SU-DHL-6 (cell line): ENCODE results near the gene TMEM92.

Experiments
- EZH2phosphoT487 ChIP-seq: fragments of 200-600 bp; sonication (generic), shearing (Covaris generic); conservative IDR thresholded peaks from 2 replicates; pipeline ENCODE4 v1.6.1; 2018; ENCODE audit warnings: mild to moderate bottlenecking, antibody characterized with exemption, low read length, moderate library complexity, mixed read lengths
- TF ChIP-seq, protein P1 (sequence below): fragments of 200-600 bp; sonication (generic); IDR thresholded peaks from one replicate; pipeline ENCODE4 v1.5.1; 2017; ENCODE audit warnings: antibody characterized with exemption, mild to moderate bottlenecking, low read length, moderate library complexity; ENCODE audit not compliant: insufficient read depth, poor library complexity, severe bottlenecking

DNA sequence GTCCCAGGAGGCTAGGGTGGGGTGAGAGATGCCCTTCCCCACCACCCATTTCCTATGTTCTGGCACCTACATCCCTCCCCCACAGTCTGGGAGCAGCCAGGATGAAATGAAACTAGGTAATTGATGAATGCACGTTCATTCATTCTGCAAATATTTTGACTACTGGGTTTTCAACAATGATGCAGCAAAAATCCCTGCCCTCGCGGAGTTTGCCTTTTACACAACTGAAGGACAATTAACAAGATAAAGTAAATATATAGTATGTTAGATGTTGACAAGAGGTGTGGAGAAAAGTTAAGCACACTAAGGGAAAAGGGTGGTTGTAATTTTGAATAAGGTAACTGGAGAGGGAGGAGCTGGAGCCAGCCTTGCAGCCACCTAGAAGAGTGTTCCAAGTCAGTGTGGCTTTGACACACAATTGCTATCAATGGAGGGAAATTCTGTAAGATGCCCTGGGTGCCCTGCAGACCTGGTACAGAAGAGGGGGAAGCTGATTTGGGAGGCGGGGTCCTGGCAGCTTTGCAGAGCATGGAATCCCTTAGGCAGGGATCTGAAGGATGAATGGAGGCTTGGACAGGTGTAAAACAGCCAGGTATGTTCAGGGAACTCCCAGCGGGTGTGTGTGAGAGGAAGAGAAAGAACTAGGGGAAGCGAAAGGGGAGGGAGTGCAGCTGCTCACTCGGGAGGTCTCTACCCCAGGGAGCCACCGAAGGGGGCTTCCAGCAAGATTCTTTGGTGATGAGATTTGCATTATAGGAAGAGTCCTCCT is 2.5 kb downstream of the TMEM92 start:
- no peak for TF ChIP-seq EZH2phosphoT487
- TF ChIP-seq, protein P1, sequence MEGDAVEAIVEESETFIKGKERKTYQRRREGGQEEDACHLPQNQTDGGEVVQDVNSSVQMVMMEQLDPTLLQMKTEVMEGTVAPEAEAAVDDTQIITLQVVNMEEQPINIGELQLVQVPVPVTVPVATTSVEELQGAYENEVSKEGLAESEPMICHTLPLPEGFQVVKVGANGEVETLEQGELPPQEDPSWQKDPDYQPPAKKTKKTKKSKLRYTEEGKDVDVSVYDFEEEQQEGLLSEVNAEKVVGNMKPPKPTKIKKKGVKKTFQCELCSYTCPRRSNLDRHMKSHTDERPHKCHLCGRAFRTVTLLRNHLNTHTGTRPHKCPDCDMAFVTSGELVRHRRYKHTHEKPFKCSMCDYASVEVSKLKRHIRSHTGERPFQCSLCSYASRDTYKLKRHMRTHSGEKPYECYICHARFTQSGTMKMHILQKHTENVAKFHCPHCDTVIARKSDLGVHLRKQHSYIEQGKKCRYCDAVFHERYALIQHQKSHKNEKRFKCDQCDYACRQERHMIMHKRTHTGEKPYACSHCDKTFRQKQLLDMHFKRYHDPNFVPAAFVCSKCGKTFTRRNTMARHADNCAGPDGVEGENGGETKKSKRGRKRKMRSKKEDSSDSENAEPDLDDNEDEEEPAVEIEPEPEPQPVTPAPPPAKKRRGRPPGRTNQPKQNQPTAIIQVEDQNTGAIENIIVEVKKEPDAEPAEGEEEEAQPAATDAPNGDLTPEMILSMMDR, result no peak
